ENCODE results near the gene NDUFA8.

The NDUFA8 gene

GRCh38 chr9:122144836-122145591 lies 14.6 kb downstream of the NDUFA8 start:
- Histone ChIP-seq H3K9me3 (ENCODE audit: low read length) (no peaks in the 10 kb centered on the region), H3K27ac (ENCODE audit: low read depth, low read length, poor library complexity, severe bottlenecking) (no peak overlapping the region), H3K4me3 (ENCODE audit: low read depth, low read length, poor library complexity, severe bottlenecking) (no peak overlapping the region), H3K79me2 (ENCODE audit: insufficient read depth, low read length) (no peaks in the 10 kb centered on the region), H3F3A (ENCODE audit: insufficient read depth, low read length) (no peaks in the 10 kb centered on the region), H3K27me3 (ENCODE audit: insufficient read depth, low read length) (no peaks in the 10 kb centered on the region), H3K36me3 (ENCODE audit: insufficient read depth, low read length) (peaks cover 65% of the 10 kb centered on the region), H4K20me1 (ENCODE audit: insufficient read depth, low read length) (no peaks in the 10 kb centered on the region), H2AFZ (ENCODE audit: low read length) (no peak overlapping the region), H3K4me2 (ENCODE audit: low read length) (no peak overlapping the region), H3K9ac (ENCODE audit: low read length) (no peak overlapping the region), H3K9me2 (ENCODE audit: low read depth, low read length) (no peaks in the 10 kb centered on the region), H3K4me1 (ENCODE audit: insufficient read depth, low read length, severe bottlenecking) (no peaks in the 10 kb centered on the region)
- TF ChIP-seq CTCF (IDR thresholded peaks at IDR 0.05; ENCODE audit: low read length): peak; percentile 55; the same call in 1 of the 2 replicates
- TF ChIP-seq EZH2 (IDR thresholded peaks at IDR 0.05; ENCODE audit: borderline replicate concordance, low read length): no peak

GRCh38 chr9:122143876-122144405 lies 15.6 kb downstream of the NDUFA8 start:
- Histone ChIP-seq H4K20me1 (ENCODE audit: insufficient read depth, low read length) (no peaks in the 10 kb centered on the region), H3K36me3 (ENCODE audit: insufficient read depth, low read length) (peaks cover 59% of the 10 kb centered on the region), H3K4me2 (ENCODE audit: low read length) (no peak overlapping the region)

GRCh38 chr9:122143296-122143695 lies 16.3 kb downstream of the NDUFA8 start:
- H3F3A ChIP-seq (ENCODE audit: insufficient read depth, low read length): no peaks in the 10 kb centered on the region
- no peaks in the 10 kb centered on the region for H3K79me2 ChIP-seq (ENCODE audit: insufficient read depth, low read length)
- peaks cover 54% of the 10 kb centered on the region for H3K36me3 ChIP-seq (ENCODE audit: insufficient read depth, low read length)
- H3K4me3 ChIP-seq (ENCODE audit: low read depth, low read length, poor library complexity, severe bottlenecking): no peak overlapping the region
- no peaks in the 10 kb centered on the region for H3K9me2 ChIP-seq (ENCODE audit: low read depth, low read length)
- H3K4me1 ChIP-seq (ENCODE audit: insufficient read depth, low read length, severe bottlenecking): no peaks in the 10 kb centered on the region
- H3K9ac ChIP-seq (ENCODE audit: low read length): no peak overlapping the region
- H3K27ac ChIP-seq (ENCODE audit: low read depth, low read length, poor library complexity, severe bottlenecking): no peak overlapping the region
- H2AFZ ChIP-seq (ENCODE audit: low read length): no peak overlapping the region
- H3K27me3 ChIP-seq (ENCODE audit: insufficient read depth, low read length): no peaks in the 10 kb centered on the region
- H3K4me2 ChIP-seq (ENCODE audit: low read length): no peak overlapping the region
- H4K20me1 ChIP-seq (ENCODE audit: insufficient read depth, low read length): no peaks in the 10 kb centered on the region
- TF ChIP-seq EZH2 (IDR thresholded peaks at IDR 0.05; ENCODE audit: borderline replicate concordance, low read length) (no peak), CTCF (IDR thresholded peaks at IDR 0.05; ENCODE audit: low read length) (no peak)
- H3K9me3 ChIP-seq (ENCODE audit: low read length): no peaks in the 10 kb centered on the region

More at GRCh38 chr9:122143876-122144405, 15.6 kb downstream of the NDUFA8 start:
- H3K9me2 ChIP-seq (ENCODE audit: low read depth, low read length): no peaks in the 10 kb centered on the region
- no peak overlapping the region for H3K9ac ChIP-seq (ENCODE audit: low read length)
- H3K4me3 ChIP-seq (ENCODE audit: low read depth, low read length, poor library complexity, severe bottlenecking): no peak overlapping the region
- no peaks in the 10 kb centered on the region for H3K9me3 ChIP-seq (ENCODE audit: low read length)
- no peaks in the 10 kb centered on the region for H3F3A ChIP-seq (ENCODE audit: insufficient read depth, low read length)
- H3K27me3 ChIP-seq (ENCODE audit: insufficient read depth, low read length): no peaks in the 10 kb centered on the region
- TF ChIP-seq EZH2 (IDR thresholded peaks at IDR 0.05; ENCODE audit: borderline replicate concordance, low read length): no peak
- no peak for TF ChIP-seq CTCF (IDR thresholded peaks at IDR 0.05; ENCODE audit: low read length)
- H3K4me1 ChIP-seq (ENCODE audit: insufficient read depth, low read length, severe bottlenecking): no peaks in the 10 kb centered on the region
- no peak overlapping the region for H2AFZ ChIP-seq (ENCODE audit: low read length)
- no peak overlapping the region for H3K27ac ChIP-seq (ENCODE audit: low read depth, low read length, poor library complexity, severe bottlenecking)
- H3K79me2 ChIP-seq (ENCODE audit: insufficient read depth, low read length): no peaks in the 10 kb centered on the region
